A549 (cell line): ENCODE results near the gene AKAP9. TPM values are rescaled to one million over a fixed set of nuclear protein-coding genes. Genes with fewer than 3 reads are reported as not detected.
A peak's percentile ranks its signal among the peaks of the same experiment; 100 is the strongest.

ENCODE experiments used
- ATAC-seq, 2 experiments: fragments of 200-7000 bp in 1 of 2; fragments of >200 bp in 1 of 2; cut with Nextera tagmentation in 1 of 2; cut with Tn5 transposase in 1 of 2; 3 replicates each; pipeline versions ENCODE4 v1.8.0 to v1.9.1; 2018 to 2020; ENCODE audit warnings: mild to moderate bottlenecking in 1 of 2, moderate library complexity in 1 of 2
- CTCF ChIA-PET: fragments of 300-600 bp; sonication (Branson Sonifier 250); formaldehyde crosslinking; extraction: SDS; loops from one replicate; lab custom pipeline; 2021; ENCODE audit warnings: antibody characterized with exemption, inconsistent platforms; lab: Yijun Ruan, JAX
- POLR2A ChIA-PET: fragments of 350-600 bp; formaldehyde crosslinking; extraction: SDS; loops from one replicate; lab custom pipeline; 2021; ENCODE audit warnings: antibody characterized with exemption, inconsistent platforms; lab: Yijun Ruan, JAX
- DNase-seq, 2 experiments: peaks; one replicate each; pipeline versions ENCODE4 v3.0.0 to v3.0.0-alpha.2; 2011 to 2016; ENCODE audit warnings: low read depth in 1 of 2, low spot score in 1 of 2
- FAIRE-seq: peaks from 2 replicates; lab custom pipeline; 2011; peaks lifted over from hg19 to GRCh38; lab: Jason Lieb, UNC
- H3K27ac ChIP-seq, 2 experiments: fragments of >200 bp; sonication (Bioruptor Twin); formaldehyde crosslinking; 3 replicates each; pipeline ENCODE4 v1.5.1; 2016 to 2017
- H3K4me1 ChIP-seq: fragments of >200 bp; sonication (Bioruptor Twin); formaldehyde crosslinking; 3 replicates; pipeline ENCODE4 v1.6.1; 2016
- H3K4me2 ChIP-seq: fragments of >200 bp; sonication (Bioruptor Twin); formaldehyde crosslinking; 3 replicates; pipeline ENCODE4 v1.6.1; 2016
- H3K4me3 ChIP-seq: fragments of >200 bp; sonication (Bioruptor Twin); formaldehyde crosslinking; 3 replicates; pipeline ENCODE4 v1.5.1; 2016
- H3K9me3 ChIP-seq: fragments of >200 bp; sonication (Bioruptor Twin); formaldehyde crosslinking; 3 replicates; pipeline ENCODE4 v1.6.1; 2016
- ATOH8 ChIP-seq: fragments of 250-450 bp; sonication (Bioruptor Pico); IDR thresholded peaks from 2 replicates; pipeline ENCODE4 v1.5.0; 2020; ENCODE audit warnings: low read depth, mild to moderate bottlenecking, moderate library complexity
- BCL3 ChIP-seq: fragments of >200 bp; sonication (Bioruptor Twin); formaldehyde crosslinking; IDR thresholded peaks from 3 replicates; pipeline ENCODE4 v1.6.1; 2016
- BHLHE40 ChIP-seq: IDR thresholded peaks from 2 replicates; pipeline ENCODE4 v1.6.1; 2012; ENCODE audit warnings: low read depth, low read length, inconsistent platforms
- CBX8 ChIP-seq: fragments of 200-600 bp; sonication (generic); IDR thresholded peaks from 2 replicates; pipeline ENCODE4 v1.6.1; 2016
- CEBPB ChIP-seq, 2 experiments: fragments of >200 bp in 1 of 2; sonication (Bioruptor Twin) in 1 of 2; formaldehyde crosslinking in 1 of 2; IDR thresholded peaks; 2 replicates each; pipeline ENCODE4 v1.6.1; 2012 to 2016
- CHD2 ChIP-seq: fragments of 150-350 bp; IDR thresholded peaks from 2 replicates; pipeline ENCODE4 v1.6.1; 2014; ENCODE audit warnings: low read length; ENCODE audit not compliant: partially characterized antibody
- CHD4 ChIP-seq: fragments of 200-600 bp; sonication (generic); IDR thresholded peaks from 2 replicates; pipeline ENCODE4 v1.6.1; 2016; ENCODE audit warnings: antibody characterized with exemption, mild to moderate bottlenecking, borderline replicate concordance
- E2F6 ChIP-seq: IDR thresholded peaks from 2 replicates; pipeline ENCODE4 v1.6.1; 2012; ENCODE audit warnings: low read depth, borderline replicate concordance
- EHMT2 ChIP-seq: fragments of 200-600 bp; sonication (generic); IDR thresholded peaks from 2 replicates; pipeline ENCODE4 v1.6.1; 2016; ENCODE audit warnings: antibody characterized with exemption, low read depth, mild to moderate bottlenecking, moderate library complexity
- HOXA7 ChIP-seq: fragments of 250-450 bp; sonication (Bioruptor Pico); IDR thresholded peaks from 2 replicates; pipeline ENCODE4 v1.5.0; 2020; ENCODE audit warnings: mild to moderate bottlenecking, moderate library complexity
- HOXB13 ChIP-seq: fragments of 250-450 bp; sonication (Bioruptor Pico); IDR thresholded peaks from 2 replicates; pipeline ENCODE4 v1.5.0; 2020; ENCODE audit warnings: low read depth, mild to moderate bottlenecking, moderate library complexity
- HOXB5 ChIP-seq: fragments of 250-450 bp; sonication (Bioruptor Pico); IDR thresholded peaks from 2 replicates; pipeline ENCODE4 v1.5.0; 2020; ENCODE audit warnings: mild to moderate bottlenecking, moderate library complexity
- KDM1A ChIP-seq: fragments of 200-600 bp; sonication (generic); IDR thresholded peaks from 2 replicates; pipeline ENCODE4 v1.6.1; 2016; ENCODE audit warnings: low read depth, mild to moderate bottlenecking
- KDM5A ChIP-seq: fragments of 200-600 bp; sonication (generic); IDR thresholded peaks from 2 replicates; pipeline ENCODE4 v1.6.1; 2016; ENCODE audit warnings: antibody characterized with exemption, mild to moderate bottlenecking
- MAFK ChIP-seq: fragments of 450-650 bp; IDR thresholded peaks from 2 replicates; pipeline ENCODE4 v1.6.1; 2014; ENCODE audit not compliant: partially characterized antibody
- NFE2L2 ChIP-seq: fragments of 150-350 bp; conservative IDR thresholded peaks from 2 replicates; pipeline ENCODE4 v1.6.1; 2014; ENCODE audit warnings: low read length
- PHF8 ChIP-seq: fragments of 200-600 bp; sonication (generic); IDR thresholded peaks from 2 replicates; pipeline ENCODE4 v1.6.1; 2016; ENCODE audit warnings: low read depth, mild to moderate bottlenecking, antibody characterized with exemption, moderate library complexity, borderline replicate concordance
- RARB ChIP-seq: fragments of 250-450 bp; sonication (Bioruptor Pico); IDR thresholded peaks from 2 replicates; pipeline ENCODE4 v1.8.0; 2021; ENCODE audit warnings: mild to moderate bottlenecking, moderate library complexity
- RCOR1 ChIP-seq: fragments of 150-350 bp; IDR thresholded peaks from 2 replicates; pipeline ENCODE4 v1.6.1; 2014; ENCODE audit warnings: antibody characterized with exemption, low read length, low read depth
- REST ChIP-seq: fragments of 200-600 bp; sonication (generic); IDR thresholded peaks from 2 replicates; pipeline ENCODE4 v1.6.1; 2016; ENCODE audit warnings: antibody characterized with exemption, mild to moderate bottlenecking, moderate library complexity
- RNF2 ChIP-seq: fragments of 200-600 bp; sonication (generic); IDR thresholded peaks from 2 replicates; pipeline ENCODE4 v1.6.1; 2016; ENCODE audit warnings: low read depth, mild to moderate bottlenecking, antibody characterized with exemption, moderate library complexity, borderline replicate concordance
- SREBF2 ChIP-seq: fragments of 450-650 bp; IDR thresholded peaks from 2 replicates; pipeline ENCODE4 v1.6.1; 2014; ENCODE audit warnings: mild to moderate bottlenecking, moderate library complexity
- TFCP2L1 ChIP-seq: fragments of 250-450 bp; sonication (Bioruptor Pico); IDR thresholded peaks from 2 replicates; pipeline ENCODE4 v1.5.0; 2021; ENCODE audit warnings: mild to moderate bottlenecking
- ZC3H11A ChIP-seq: fragments of 450-650 bp; IDR thresholded peaks from 2 replicates; pipeline ENCODE4 v1.6.1; 2014; ENCODE audit warnings: antibody characterized with exemption, mild to moderate bottlenecking
- ZSCAN20 ChIP-seq: fragments of 250-450 bp; sonication (Bioruptor Pico); IDR thresholded peaks from 2 replicates; pipeline ENCODE4 v1.8.0; 2022; ENCODE audit warnings: mild to moderate bottlenecking, moderate library complexity
- WGBS: methylation state at CpG from one replicate; pipeline ENCODE4 v1.1.6; 2017; ENCODE audit errors: missing lambda C conversion rate; 5-methylcytosine and 5-hydroxymethylcytosine counted together
- polyA plus RNA-seq, 4 experiments: library from polyadenylated mRNA; depleted of rRNA in 3 of 4; stranded (reverse); fragments of >200 nt; fragmentation: RNase III in 1 of 4; extraction: RNeasy Plus Mini Kit Qiagen cat#74134 plus additional on column Dnase treatment in 1 of 4; gene quantifications; 2 replicates in 3 of 4; 3 replicates in 1 of 4; pipeline ENCODE4 v1.2.3, GENCODE V29; 2011 to 2017

Gene AKAP9
- polyA plus RNA-seq, 2 of the 4 experiments (the other 2 are of a cell fraction), result 11.7 to 32.3 TPM

- TF ChIP-seq ATOH8 (CRISPR knock-in tag), result no peak
- TF ChIP-seq RNF2, result no peak
- TF ChIP-seq HOXB13 (CRISPR knock-in tag), result no peak
- no peak for TF ChIP-seq ZSCAN20 (CRISPR knock-in tag)
- TF ChIP-seq NFE2L2, result no peak
- no peak for TF ChIP-seq RCOR1
- no peak for TF ChIP-seq RARB
- no peak for TF ChIP-seq HOXA7 (CRISPR knock-in tag)
- no peak for TF ChIP-seq BCL3
- TF ChIP-seq CHD4, result no peak
- no peak for TF ChIP-seq EHMT2
- TF ChIP-seq SREBF2, result no peak
- TF ChIP-seq HOXB5 (CRISPR knock-in tag), result no peak
- TF ChIP-seq REST, result no peak
- no peak for TF ChIP-seq CHD2
- TF ChIP-seq ZC3H11A, result no peak
- no peak for TF ChIP-seq TFCP2L1 (CRISPR knock-in tag)
- no peak for DNase-seq
- Histone ChIP-seq H3K4me2 (no peak overlapping the region), H3K27ac (no peak overlapping the region), H3K4me3 (no peak overlapping the region), H3K4me1 (no peaks in the 10 kb centered on the region), H3K9me3 (no peaks in the 10 kb centered on the region)
- POLR2A ChIA-PET, result no interaction called here
- CTCF ChIA-PET, result interaction anchor here (1.4 kb wide), 1 partner anchor 11 kb away, joined by 3 read pairs; no protein-coding TSS in a partner anchor
- no peak for FAIRE-seq
- 48% methylated on average over 4 of the region's 4 CpGs for WGBS
- ATAC-seq, result no peak
Observed at GRCh38 chr7:91922857-91923256, 17.8 kb upstream of the AKAP9 start.

- ATAC-seq, result no peak
- no peaks in the 10 kb centered on the region for H3K4me1 ChIP-seq
- FAIRE-seq, result no peak
- 35% methylated on average over 6 of the region's 6 CpGs for WGBS
- POLR2A ChIA-PET, result no interaction called here
- TF ChIP-seq CBX8 (0 out of 2 replicates have a peak, but pooled peaks have one; percentile 48), MAFK (no peak)
- no peak overlapping the region for H3K4me2 ChIP-seq
- H3K9me3 ChIP-seq, result no peaks in the 10 kb centered on the region
- H3K4me3 ChIP-seq, result no peak overlapping the region
- H3K27ac ChIP-seq, result no peak overlapping the region
- CTCF ChIA-PET, result no interaction called here
- DNase-seq, result no peak
Observed at GRCh38 chr7:91927912-91928311, 12.8 kb upstream of the AKAP9 start.

GRCh38 chr7:91929463-91929862 is 11.2 kb upstream of the AKAP9 start:
- ATAC-seq (peak; percentile 58 to 76; a peak in 4 of 6 replicates), DNase-seq (peak in 1 of 2 experiments; percentile 13), FAIRE-seq (no peak)
- Histone ChIP-seq H3K4me1 (no peaks in the 10 kb centered on the region), H3K9me3 (no peaks in the 10 kb centered on the region), H3K4me3 (no peak overlapping the region), H3K4me2 (no peak overlapping the region), H3K27ac (no peak overlapping the region)
- WGBS, result 37% methylated on average over 3 of the region's 3 CpGs
- ChIA-PET CTCF (interaction anchor here (0.6 kb wide), 1 partner anchor 555 kb away, joined by 3 read pairs; no protein-coding TSS in a partner anchor), POLR2A (no interaction called here)
- TF ChIP-seq BCL3, result no peak
- no peak for TF ChIP-seq RNF2
- no peak for TF ChIP-seq RARB
- TF ChIP-seq E2F6, result no peak
- TF ChIP-seq HOXA7 (CRISPR knock-in tag), result no peak
- no peak for TF ChIP-seq PHF8
- no peak for TF ChIP-seq KDM5A
- TF ChIP-seq KDM1A, result no peak
- TF ChIP-seq BHLHE40, result no peak
- TF ChIP-seq HOXB5 (CRISPR knock-in tag), result no peak
- no peak for TF ChIP-seq CHD4
- TF ChIP-seq CEBPB (IDR thresholded peaks at IDR 0.05), result no peak
